Regular cardiac myocyte (primary cell): ENCODE measurements around the gene TAS2R39. TPM values are rescaled to one million over a fixed set of nuclear protein-coding genes. Genes with fewer than 3 reads are reported as not detected.

Experiments
- total RNA-seq: library from RNA; depleted of rRNA; stranded (reverse); fragments of >200 nt; gene quantifications from 2 replicates; pipeline ENCODE4 v1.2.3, GENCODE V29; 2014

The TAS2R39 gene
- total RNA-seq = not detected in 2 replicates

GRCh38 chr7:143183024-143183423 is at the start of gene TAS2R39:
TSS of gene TAS2R39 (plus strand) at chr7:143183419. CDS start at chr7:143183419, 0 bp downstream.

GRCh38 chr7:143221737-143222136 is 38.5 kb downstream of the TAS2R39 start, which contains the start of gene TAS2R40:
TSS of gene TAS2R40 (plus strand) at chr7:143222037. CDS start at chr7:143222079, 42 bp downstream.

Other genes with a start within 250 kb of the TAS2R39 start
- gene TRPV5, start 249.7 kb upstream of the TAS2R39 start, total RNA-seq = not detected in 2 replicates
- gene LLCFC1, start 243.9 kb upstream of the TAS2R39 start, total RNA-seq = not detected in 2 replicates
- under 0.01 TPM in 1 of 2 replicates, not detected in the other for gene KEL, start 221.1 kb upstream of the TAS2R39 start, total RNA-seq
- gene OR9A2, start 156.3 kb upstream of the TAS2R39 start, total RNA-seq = 0.19 TPM in 1 of 2 replicates, not detected in the other
- gene OR6V1, start 131.1 kb upstream of the TAS2R39 start, total RNA-seq = not detected in 2 replicates
- 0.38 TPM in 1 of 2 replicates, not detected in the other for gene PIP, start 51.3 kb upstream of the TAS2R39 start, total RNA-seq
- gene TAS2R40, start 38.6 kb downstream of the TAS2R39 start, total RNA-seq = not detected in 2 replicates
- 71.9 and 88.8 TPM in 2 replicates for gene GSTK1, start 80.0 kb downstream of the TAS2R39 start, total RNA-seq
- gene TMEM139, start 101.5 kb downstream of the TAS2R39 start, total RNA-seq = not detected in 2 replicates
- gene CASP2, start 104.9 kb downstream of the TAS2R39 start, total RNA-seq = 10.7 and 15.1 TPM in 2 replicates
- not detected in 2 replicates for gene CLCN1, start 132.7 kb downstream of the TAS2R39 start, total RNA-seq
- gene FAM131B, start 179.3 kb downstream of the TAS2R39 start, total RNA-seq = 1.2 and 3.1 TPM in 2 replicates
- gene ZYX, start 197.9 kb downstream of the TAS2R39 start, total RNA-seq = 18.0 and 24.7 TPM in 2 replicates
- 0.58 TPM in 1 of 2 replicates, not detected in the other for gene EPHA1, start 225.4 kb downstream of the TAS2R39 start, total RNA-seq